ENCODE data around the gene EFEMP2.
A peak's percentile ranks its signal among the peaks of the same experiment; 100 is the strongest.

Gene EFEMP2

GRCh38 chr11:65870307-65870658 is 2.3 kb downstream of the EFEMP2 start:
- TF ChIP-seq, protein P1, sequence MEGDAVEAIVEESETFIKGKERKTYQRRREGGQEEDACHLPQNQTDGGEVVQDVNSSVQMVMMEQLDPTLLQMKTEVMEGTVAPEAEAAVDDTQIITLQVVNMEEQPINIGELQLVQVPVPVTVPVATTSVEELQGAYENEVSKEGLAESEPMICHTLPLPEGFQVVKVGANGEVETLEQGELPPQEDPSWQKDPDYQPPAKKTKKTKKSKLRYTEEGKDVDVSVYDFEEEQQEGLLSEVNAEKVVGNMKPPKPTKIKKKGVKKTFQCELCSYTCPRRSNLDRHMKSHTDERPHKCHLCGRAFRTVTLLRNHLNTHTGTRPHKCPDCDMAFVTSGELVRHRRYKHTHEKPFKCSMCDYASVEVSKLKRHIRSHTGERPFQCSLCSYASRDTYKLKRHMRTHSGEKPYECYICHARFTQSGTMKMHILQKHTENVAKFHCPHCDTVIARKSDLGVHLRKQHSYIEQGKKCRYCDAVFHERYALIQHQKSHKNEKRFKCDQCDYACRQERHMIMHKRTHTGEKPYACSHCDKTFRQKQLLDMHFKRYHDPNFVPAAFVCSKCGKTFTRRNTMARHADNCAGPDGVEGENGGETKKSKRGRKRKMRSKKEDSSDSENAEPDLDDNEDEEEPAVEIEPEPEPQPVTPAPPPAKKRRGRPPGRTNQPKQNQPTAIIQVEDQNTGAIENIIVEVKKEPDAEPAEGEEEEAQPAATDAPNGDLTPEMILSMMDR (IDR thresholded peaks at IDR 0.05; ENCODE audit: low read depth, low read length, missing control alignments): no peak
- in situ Hi-C loops (cut with HindIII; ENCODE audit: low pct_ligation_motif_present, low sequenced_read_pairs): no loop called here
- no peaks in the 10 kb centered on the region for H3K27me3 ChIP-seq (replicated peaks)
- no peak overlapping the region for H3K27ac ChIP-seq
- peaks cover 45% of the 10 kb centered on the region for H3K36me3 ChIP-seq (replicated peaks)
- DNase-seq: no peak
- peak overlapping the region; percentile 9 for H3K4me3 ChIP-seq (ENCODE audit: low read depth, low read length)

- Histone ChIP-seq H3K36me3 (replicated peaks) (peaks cover 50% of the 10 kb centered on the region), H3K27ac (no peak overlapping the region), H3K4me3 (ENCODE audit: low read depth, low read length) (no peak overlapping the region), H3K27me3 (replicated peaks) (no peaks in the 10 kb centered on the region)
- in situ Hi-C loops (cut with HindIII; ENCODE audit: low pct_ligation_motif_present, low sequenced_read_pairs): no loop called here
- TF ChIP-seq, protein P1 (IDR thresholded peaks at IDR 0.05; ENCODE audit: low read depth, low read length, missing control alignments): no peak
- DNase-seq: no peak
These were observed 2.8 kb downstream of the EFEMP2 start for GRCh38 chr11:65869643-65870306.

- TF ChIP-seq, protein P1 (IDR thresholded peaks at IDR 0.05; ENCODE audit: low read depth, low read length, missing control alignments): no peak
These were observed 3.7 kb downstream of the EFEMP2 start for GRCh38 chr11:65868907-65869306.

GRCh38 chr11:65868076-65868667 is 4.4 kb downstream of the EFEMP2 start:
- TF ChIP-seq, protein P1 (IDR thresholded peaks at IDR 0.05; ENCODE audit: low read depth, low read length, missing control alignments): no peak
- no peak for DNase-seq
- no peak overlapping the region for H3K4me3 ChIP-seq (ENCODE audit: low read depth, low read length)
- H3K36me3 ChIP-seq (replicated peaks): peaks cover 66% of the 10 kb centered on the region
- no peak overlapping the region for H3K27ac ChIP-seq
- in situ Hi-C loops (cut with HindIII; ENCODE audit: low pct_ligation_motif_present, low sequenced_read_pairs): no loop called here
- no peaks in the 10 kb centered on the region for H3K27me3 ChIP-seq (replicated peaks)

More at GRCh38 chr11:65868907-65869306, 3.7 kb downstream of the EFEMP2 start:
- no peak overlapping the region for H3K4me3 ChIP-seq (ENCODE audit: low read depth, low read length)
- no peak for DNase-seq
- H3K27ac ChIP-seq: no peak overlapping the region
- H3K36me3 ChIP-seq (replicated peaks): peaks cover 59% of the 10 kb centered on the region
- in situ Hi-C loops (cut with HindIII; ENCODE audit: low pct_ligation_motif_present, low sequenced_read_pairs): no loop called here
- no peaks in the 10 kb centered on the region for H3K27me3 ChIP-seq (replicated peaks)

DNA sequence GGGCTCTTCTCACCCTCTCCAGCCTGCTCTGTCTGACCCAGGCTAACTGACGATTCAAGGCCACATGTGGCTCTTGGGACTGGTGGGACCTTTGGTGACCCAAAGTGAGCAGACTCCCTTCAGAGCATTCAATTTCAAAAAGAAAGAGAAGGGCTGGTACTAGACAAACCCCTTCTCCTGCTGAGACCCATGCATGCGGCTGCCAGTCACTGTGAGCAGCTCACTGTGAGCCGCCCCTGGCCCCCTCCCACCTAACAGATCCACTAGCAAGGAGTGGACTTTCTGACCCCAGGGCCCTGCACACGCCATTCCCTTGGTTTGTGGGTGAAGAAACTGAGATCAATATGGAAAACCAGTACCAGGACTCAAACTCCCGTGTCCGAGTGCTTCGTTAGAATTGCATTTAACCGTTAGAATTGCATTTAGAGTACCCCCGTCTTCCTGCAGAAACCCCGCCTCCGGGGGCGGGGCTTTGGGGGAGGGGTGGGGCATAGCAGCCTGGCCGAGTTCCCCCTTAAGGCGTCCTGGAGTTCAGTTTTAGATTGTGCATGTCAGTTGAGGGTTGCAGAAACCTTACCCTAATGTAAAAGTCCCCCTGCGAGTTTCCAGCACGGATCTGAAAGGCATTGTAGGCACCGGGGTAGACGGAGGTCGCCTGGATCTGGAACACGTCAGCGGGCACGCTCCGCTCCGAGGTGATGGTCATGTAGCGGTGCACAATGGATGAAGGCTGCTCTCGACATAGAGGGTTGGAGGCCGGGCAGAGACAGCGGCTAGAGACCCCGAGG is 5.1 kb downstream of the EFEMP2 start:
- H3K36me3 ChIP-seq (replicated peaks): peaks cover 72% of the 10 kb centered on the region
- H3K27ac ChIP-seq: no peak overlapping the region
- H3K4me3 ChIP-seq (ENCODE audit: low read depth, low read length): no peak overlapping the region
- DNase-seq: no peak
- in situ Hi-C loops (cut with HindIII; ENCODE audit: low pct_ligation_motif_present, low sequenced_read_pairs): no loop called here
- no peaks in the 10 kb centered on the region for H3K27me3 ChIP-seq (replicated peaks)
- TF ChIP-seq, protein P1 (IDR thresholded peaks at IDR 0.05; ENCODE audit: low read depth, low read length, missing control alignments): no peak
